GM12873 (cell line): Measurements from ENCODE around the gene RAB17.

Experiments used
- TF ChIP-seq, protein P1 (sequence below): IDR thresholded peaks from 2 replicates; pipeline ENCODE4 v1.5.1; 2012; ENCODE audit warnings: low read depth, mild to moderate bottlenecking, moderate library complexity, low read length, control low read depth; ENCODE audit not compliant: insufficient read depth; ENCODE audit errors: missing control alignments

RAB17 gene

DNA sequence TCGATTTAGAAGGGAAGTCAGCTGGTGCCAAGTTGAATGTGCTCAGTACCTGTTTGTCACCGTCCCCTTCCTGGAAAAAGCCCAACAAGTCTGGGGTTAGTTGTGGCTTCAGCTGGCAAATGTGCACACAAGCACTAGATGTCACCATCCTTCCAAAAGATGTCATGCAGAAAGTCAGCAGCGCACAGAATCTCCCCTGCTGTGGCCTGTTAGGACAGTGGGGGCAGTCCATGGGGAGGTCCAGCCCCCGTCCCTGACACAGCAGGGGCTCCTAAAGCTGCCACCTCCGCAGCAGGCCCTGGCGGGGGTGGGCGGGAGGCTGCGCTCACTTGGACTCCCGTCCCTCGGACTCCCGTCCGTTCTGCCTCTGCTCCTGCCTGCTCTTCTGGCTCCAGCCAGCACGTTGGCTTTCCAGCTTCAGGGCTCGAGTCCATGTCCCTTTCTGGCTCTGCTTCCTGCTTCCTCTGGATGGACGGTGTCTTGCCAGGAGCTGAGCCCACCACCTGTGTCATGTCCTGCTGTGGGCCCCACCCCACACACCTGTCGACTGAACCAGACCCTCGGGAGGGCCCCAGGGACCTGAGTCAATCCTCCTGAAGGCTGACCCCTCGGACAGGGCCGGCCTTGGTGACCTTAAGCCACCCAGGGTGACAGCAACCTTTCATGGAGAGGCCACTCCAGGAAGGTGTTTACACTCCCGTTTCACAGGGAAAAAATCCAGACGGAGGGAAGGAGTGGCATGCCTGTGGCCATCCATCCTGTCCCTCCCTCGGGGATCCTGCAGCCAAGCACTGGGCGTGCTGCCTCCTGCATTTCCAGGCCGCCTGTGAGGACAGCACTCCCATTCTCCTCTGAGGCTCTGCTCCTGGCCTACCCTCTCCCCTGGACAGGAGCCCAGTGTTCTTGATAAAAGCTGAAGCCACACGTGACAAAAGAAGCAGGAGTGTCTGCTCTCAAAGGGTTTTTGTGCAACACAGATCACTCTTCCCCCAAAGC, 8.5 kb downstream of the RAB17 start:
- TF ChIP-seq, protein P1, sequence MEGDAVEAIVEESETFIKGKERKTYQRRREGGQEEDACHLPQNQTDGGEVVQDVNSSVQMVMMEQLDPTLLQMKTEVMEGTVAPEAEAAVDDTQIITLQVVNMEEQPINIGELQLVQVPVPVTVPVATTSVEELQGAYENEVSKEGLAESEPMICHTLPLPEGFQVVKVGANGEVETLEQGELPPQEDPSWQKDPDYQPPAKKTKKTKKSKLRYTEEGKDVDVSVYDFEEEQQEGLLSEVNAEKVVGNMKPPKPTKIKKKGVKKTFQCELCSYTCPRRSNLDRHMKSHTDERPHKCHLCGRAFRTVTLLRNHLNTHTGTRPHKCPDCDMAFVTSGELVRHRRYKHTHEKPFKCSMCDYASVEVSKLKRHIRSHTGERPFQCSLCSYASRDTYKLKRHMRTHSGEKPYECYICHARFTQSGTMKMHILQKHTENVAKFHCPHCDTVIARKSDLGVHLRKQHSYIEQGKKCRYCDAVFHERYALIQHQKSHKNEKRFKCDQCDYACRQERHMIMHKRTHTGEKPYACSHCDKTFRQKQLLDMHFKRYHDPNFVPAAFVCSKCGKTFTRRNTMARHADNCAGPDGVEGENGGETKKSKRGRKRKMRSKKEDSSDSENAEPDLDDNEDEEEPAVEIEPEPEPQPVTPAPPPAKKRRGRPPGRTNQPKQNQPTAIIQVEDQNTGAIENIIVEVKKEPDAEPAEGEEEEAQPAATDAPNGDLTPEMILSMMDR, result peak; percentile 58

DNA sequence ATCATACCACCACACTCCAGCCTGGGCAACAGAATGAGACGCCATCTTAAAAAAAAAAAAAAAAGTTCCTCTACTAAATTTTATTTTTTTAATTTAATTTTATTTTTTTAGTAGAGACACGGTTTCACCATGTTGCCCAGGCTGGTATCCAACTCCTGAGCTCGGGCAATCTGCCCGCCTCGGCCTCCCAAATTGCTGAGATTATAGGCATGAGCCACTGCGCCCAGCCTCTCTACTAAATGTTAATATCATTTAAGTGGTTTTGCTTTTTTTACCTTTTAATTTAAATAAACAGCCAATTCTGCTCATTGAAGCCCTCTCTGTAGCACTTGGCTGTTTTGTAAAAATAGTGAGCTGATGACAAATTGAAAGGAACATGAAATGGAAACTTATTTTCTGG, 9.2 kb downstream of the RAB17 start:
- TF ChIP-seq, protein P1, result no peak

DNA sequence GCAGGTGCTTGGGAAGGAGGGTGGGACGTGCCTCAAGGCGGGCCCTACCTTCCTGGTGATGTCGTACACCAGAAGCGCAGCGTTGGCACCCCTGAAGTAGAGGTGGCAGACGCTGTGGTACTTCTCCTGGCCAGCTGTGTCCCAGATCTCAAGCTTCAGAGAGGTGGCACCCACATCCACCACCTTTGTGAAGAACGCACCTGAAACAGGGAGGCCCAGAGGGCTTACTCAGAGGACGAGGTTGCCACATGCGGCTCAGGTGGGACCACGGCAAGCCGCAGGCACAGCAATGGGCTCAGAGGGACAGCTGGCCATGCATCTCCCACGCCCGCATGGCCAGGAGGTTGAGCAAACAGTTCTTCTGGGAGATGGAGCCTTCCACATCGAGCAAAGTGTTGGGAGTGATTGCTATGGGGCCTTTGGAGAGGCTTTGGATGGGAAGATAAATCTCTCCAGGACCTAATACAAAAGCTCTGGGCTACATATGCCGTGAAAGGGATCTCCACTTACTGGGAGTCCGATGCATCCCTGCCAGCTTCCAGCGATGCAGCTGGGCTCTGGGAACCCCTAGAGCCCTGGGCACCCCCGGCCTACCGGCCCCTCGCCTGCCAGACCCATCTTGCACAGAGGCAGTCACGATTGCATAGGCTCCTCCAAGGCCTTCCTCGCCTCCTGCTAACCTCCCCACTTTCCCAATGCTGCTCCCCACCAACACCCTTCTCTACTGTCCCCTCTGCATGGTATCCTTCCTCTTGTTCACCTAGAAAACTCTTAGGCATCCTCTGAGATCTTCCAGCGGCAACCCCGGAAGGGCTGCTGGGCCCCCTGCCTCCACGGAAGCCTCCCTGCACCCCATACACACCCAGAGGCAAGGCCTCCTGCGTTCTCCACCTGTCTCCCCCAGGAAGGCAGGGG, 12.3 kb downstream of the RAB17 start:
- TF ChIP-seq, protein P1, result no peak

DNA sequence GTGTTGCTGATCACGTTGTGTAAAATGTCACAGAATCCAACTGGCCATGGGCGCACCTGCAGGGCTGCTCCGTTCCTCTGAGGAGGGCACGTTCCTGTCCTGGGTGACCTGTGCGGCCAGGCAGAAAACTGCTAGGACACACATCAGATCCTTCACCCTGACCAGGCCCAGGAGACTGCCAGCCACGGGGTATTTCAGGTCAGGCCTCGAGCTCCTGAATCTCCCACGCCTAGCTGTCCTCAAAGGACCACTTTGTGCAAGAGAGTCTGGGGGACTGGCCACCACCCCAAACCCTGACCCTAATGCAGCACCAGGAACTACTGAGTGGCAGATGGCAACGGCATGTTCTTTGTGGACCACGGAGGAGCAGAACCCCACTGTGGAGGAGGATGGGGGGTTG, 13.1 kb downstream of the RAB17 start:
- TF ChIP-seq, protein P1, result no peak

DNA sequence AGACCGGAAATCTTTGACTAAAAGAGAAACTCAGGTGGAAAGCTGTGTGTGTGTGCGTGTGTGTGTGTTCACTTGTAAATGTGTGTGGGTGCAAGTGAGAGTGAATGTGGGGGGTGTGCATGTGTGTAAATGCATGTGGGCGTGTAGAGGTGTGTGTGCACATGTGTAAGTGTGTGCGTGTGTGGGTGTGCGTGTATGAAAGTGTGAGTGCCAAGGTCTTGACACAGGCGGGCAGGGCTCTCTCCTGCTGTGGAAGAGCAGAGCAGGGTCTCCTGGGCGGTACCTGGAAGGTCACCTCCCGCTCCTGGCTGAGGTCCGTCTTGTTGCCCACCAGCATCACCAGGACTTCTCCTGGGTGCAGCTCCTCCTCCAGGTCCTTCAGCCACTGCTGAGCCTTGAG, 13.6 kb downstream of the RAB17 start:
- TF ChIP-seq, protein P1, result no peak

DNA sequence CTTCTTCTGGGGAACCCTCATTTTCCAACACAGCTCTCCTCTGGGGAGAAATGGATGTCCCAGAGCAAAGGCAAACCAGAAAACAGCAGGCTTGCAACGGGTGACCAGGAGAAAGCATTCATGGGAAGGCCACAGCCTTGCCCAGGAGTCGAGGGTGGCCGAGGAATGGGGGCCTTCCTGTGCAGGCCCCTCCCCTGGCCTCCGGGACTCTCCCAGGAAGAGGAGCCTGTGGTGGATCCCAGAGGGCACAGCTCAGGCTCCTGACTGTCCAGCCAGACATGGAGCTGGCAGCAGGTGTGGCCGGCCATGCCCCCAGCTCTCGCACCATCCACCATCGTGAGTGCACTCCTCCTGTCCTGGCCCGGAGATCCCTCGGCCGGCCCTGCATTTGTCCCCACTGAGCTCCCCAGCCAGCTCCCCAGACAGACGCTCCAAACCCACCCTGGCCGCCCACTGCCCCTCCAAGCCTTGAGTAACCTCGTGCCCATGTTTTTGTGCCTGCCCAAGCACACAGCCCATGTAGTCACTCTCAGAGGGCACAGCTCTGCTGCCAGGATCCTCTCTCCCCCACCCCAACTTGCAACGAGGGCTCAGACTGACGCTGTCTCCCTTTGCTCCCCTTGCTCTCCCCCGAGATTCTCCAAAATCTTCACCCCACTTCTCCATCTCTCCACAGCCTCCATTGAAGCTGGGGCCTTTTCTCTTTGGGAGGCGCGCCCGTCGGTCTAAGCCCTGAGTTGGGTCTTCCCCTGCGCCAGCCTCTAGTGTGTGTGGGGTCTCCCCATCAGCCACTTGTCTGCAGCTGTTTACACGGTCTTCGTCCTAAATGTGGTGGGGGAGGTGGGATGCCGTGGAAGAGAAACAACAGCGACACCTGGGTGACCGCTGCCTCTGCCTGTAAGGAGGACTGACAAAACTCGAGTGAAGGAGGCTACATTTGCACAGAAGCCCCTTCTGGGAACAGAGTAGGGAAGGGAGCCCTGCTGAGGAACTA, 14.4 kb downstream of the RAB17 start:
- TF ChIP-seq, protein P1, result no peak
